Left lung (tissue), 10 donors: ENCODE measurements around the gene GPR152. TPM values are rescaled to one million over a fixed set of nuclear protein-coding genes. Genes with fewer than 3 reads are reported as not detected.
"Not testable (repeated sequence)": the region's sequence is repeated elsewhere in the genome, so short reads cannot be mapped to it uniquely, and the experiment has no call there.

ENCODE experiments used
- ATAC-seq: fragments of 200-7000 bp; cut with Tn5 transposase; one replicate; pipeline ENCODE4 v1.9.1; 2020; ENCODE audit warnings: moderate library complexity
- DNase-seq, 4 donors: peaks; one replicate each; pipeline ENCODE4 v3.0.0-alpha.2; 2013 to 2020
- H3K27ac ChIP-seq, 2 donors: fragments of 200-600 bp; sonication (generic) in 1 of 2; one replicate each; pipeline versions ENCODE4 v1.5.0 to v1.8.0; 2020 to 2021
- H3K27me3 ChIP-seq, 2 donors: fragments of 200-600 bp; sonication (generic) in 1 of 2; one replicate each; pipeline versions ENCODE4 v1.5.0 to v1.8.0; 2020 to 2021
- H3K36me3 ChIP-seq, 2 donors: fragments of 200-600 bp; sonication (generic) in 1 of 2; one replicate each; pipeline versions ENCODE4 v1.5.0 to v1.8.0; 2020 to 2021
- H3K4me1 ChIP-seq, 2 donors: fragments of 200-600 bp; one replicate each; pipeline ENCODE4 v1.8.0; 2021
- H3K4me3 ChIP-seq, 2 donors: fragments of 200-600 bp; sonication (generic) in 1 of 2; one replicate each; pipeline versions ENCODE4 v1.5.0 to v1.8.0; 2020 to 2021; ENCODE audit warnings: mild to moderate bottlenecking in 1 of 2
- H3K9me3 ChIP-seq, 2 donors: fragments of 200-600 bp; sonication (generic) in 1 of 2; one replicate each; pipeline versions ENCODE4 v1.5.0 to v1.8.0; 2020 to 2021
- intact Hi-C, 2 donors: fragments of 100-400 bp; cut with DNase I; formaldehyde crosslinking; loops; one replicate each; pipeline versions ENCODE4 v1.11.2 to v1.14.2; 2022
- polyA plus RNA-seq, 6 donors: library from polyadenylated mRNA; unstranded; fragments of 120-200 nt; gene quantifications; one replicate each; pipeline ENCODE4 v1.2.1, GENCODE V29; 2013; ENCODE audit not compliant: insufficient read length in 6 of 6
- total RNA-seq, 2 donors: library from RNA; stranded (reverse); fragmentation: NEBNext Ultra II Directional; extraction: Animal tissue kit (Norgen Biotek cat#: 25700); gene quantifications; one replicate each; pipeline ENCODE4 v1.2.1, GENCODE V29; 2021
- TF ChIP-seq, protein P1 (sequence below), 2 donors: fragments of 200-600 bp; sonication (generic) in 1 of 2; IDR thresholded peaks; one replicate each; pipeline versions ENCODE4 v1.5.0 to v1.8.0; 2021; ENCODE audit warnings: antibody characterized with exemption in 2 of 2
- donor health status: DM: no; HTN: yes; CAD: no.
- donor health status: DM: no; HTN: no; CAD: no.

Gene GPR152
- total and polyA plus RNA-seq, 8 donors = not detected

- no peaks in the 10 kb centered on the region for H3K27me3 ChIP-seq
- DNase-seq (no peak), ATAC-seq (no peak)
- H3K4me3 ChIP-seq = peak overlapping the region in 1 of 2 donors; percentile 96
- TF ChIP-seq, protein P1, sequence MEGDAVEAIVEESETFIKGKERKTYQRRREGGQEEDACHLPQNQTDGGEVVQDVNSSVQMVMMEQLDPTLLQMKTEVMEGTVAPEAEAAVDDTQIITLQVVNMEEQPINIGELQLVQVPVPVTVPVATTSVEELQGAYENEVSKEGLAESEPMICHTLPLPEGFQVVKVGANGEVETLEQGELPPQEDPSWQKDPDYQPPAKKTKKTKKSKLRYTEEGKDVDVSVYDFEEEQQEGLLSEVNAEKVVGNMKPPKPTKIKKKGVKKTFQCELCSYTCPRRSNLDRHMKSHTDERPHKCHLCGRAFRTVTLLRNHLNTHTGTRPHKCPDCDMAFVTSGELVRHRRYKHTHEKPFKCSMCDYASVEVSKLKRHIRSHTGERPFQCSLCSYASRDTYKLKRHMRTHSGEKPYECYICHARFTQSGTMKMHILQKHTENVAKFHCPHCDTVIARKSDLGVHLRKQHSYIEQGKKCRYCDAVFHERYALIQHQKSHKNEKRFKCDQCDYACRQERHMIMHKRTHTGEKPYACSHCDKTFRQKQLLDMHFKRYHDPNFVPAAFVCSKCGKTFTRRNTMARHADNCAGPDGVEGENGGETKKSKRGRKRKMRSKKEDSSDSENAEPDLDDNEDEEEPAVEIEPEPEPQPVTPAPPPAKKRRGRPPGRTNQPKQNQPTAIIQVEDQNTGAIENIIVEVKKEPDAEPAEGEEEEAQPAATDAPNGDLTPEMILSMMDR (IDR thresholded peaks at IDR 0.05) = no peak
- H3K4me1 ChIP-seq = peaks cover 13 to 50% of the 10 kb centered on the region in 2 donors
- peak overlapping the region in 1 of 2 donors; percentile 88 for H3K27ac ChIP-seq
- intact Hi-C loops = no loop called here
- no peaks in the 10 kb centered on the region for H3K9me3 ChIP-seq
- no peaks in the 10 kb centered on the region for H3K36me3 ChIP-seq
These were observed 14.6 kb upstream of the GPR152 start for GRCh38 chr11:67466962-67467771.

- H3K4me3 ChIP-seq = no peak overlapping the region
- H3K27ac ChIP-seq = peak overlapping the region in 1 of 2 donors; percentile 88
- H3K27me3 ChIP-seq = no peaks in the 10 kb centered on the region
- no peaks in the 10 kb centered on the region for H3K9me3 ChIP-seq
- no peak for ATAC-seq
- no peaks in the 10 kb centered on the region for H3K36me3 ChIP-seq
- peaks cover 13 to 50% of the 10 kb centered on the region in 2 donors for H3K4me1 ChIP-seq
- no peak for DNase-seq
- TF ChIP-seq, protein P1 (IDR thresholded peaks at IDR 0.05) = no peak
- intact Hi-C loops = no loop called here
These were observed 13.8 kb upstream of the GPR152 start for GRCh38 chr11:67466367-67466766.

GRCh38 chr11:67465530-67465929 is 13.0 kb upstream of the GPR152 start:
- Histone ChIP-seq H3K4me1 (peaks cover 13 to 50% of the 10 kb centered on the region in 2 donors), H3K4me3 (peak overlapping the region; percentile 46 to 66), H3K27ac (peak overlapping the region in 1 of 2 donors; percentile 84)
- H3K27me3 ChIP-seq, intact Hi-C loops, DNase-seq, H3K9me3 ChIP-seq, ATAC-seq, H3K36me3 ChIP-seq: not testable (repeated sequence)

- Histone ChIP-seq H3K27ac (peak overlapping the region; percentile 84 to 87), H3K4me1 (peaks cover 13 to 50% of the 10 kb centered on the region in 2 donors), H3K4me3 (peak overlapping the region; percentile 46 to 66), H3K9me3 (no peaks in the 10 kb centered on the region), H3K27me3 (no peaks in the 10 kb centered on the region), H3K36me3 (no peaks in the 10 kb centered on the region)
- DNase-seq = no peak
- ATAC-seq = no peak
- TF ChIP-seq, protein P1 (IDR thresholded peaks at IDR 0.05) = no peak
- intact Hi-C loops = no loop called here
These were observed 12.6 kb upstream of the GPR152 start for GRCh38 chr11:67465189-67465510.

DNA sequence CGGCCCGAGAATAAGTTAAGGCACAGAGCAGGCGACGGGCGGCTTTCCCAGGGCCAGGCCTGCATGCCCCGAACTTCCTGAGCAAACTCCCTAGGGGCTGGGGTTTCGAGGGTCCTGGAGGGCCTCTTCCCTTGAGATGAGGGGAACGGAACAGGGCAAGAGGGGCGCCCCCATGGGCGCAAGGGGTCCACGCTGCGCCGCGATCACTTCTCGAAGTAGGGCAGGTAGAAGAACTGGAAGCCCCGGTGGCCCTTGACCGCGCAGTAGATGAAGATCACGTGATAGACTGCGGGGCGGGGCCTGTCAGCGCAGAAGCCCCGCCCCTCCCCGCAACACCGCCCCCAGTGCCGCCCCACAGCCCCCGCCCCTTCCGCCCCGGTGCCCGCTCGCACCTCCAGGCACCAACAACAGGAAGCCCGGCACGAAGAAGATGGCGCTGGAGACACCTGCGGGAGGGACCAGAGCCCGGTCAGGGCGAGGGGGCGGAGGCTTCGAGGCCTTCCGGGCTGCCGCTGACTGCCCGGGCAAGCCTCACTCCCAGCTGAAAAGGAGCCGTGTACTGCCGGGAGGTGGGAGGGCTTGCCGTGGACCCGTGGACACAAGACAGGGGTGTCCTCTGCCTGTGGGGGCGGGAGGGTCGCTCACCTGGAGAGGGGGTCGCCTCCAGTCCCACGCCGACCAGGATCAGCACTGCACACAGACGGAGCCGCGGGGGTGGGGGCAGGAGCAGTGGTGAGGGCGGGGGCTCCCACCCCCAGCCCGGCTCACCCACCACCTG is 12.1 kb upstream of the GPR152 start:
- no peaks in the 10 kb centered on the region for H3K36me3 ChIP-seq
- no peaks in the 10 kb centered on the region for H3K27me3 ChIP-seq
- ATAC-seq (peak; percentile 82), DNase-seq (peak in 3 of 4 donors; percentile 80 to 97 (median 93))
- intact Hi-C loops = no loop called here
- H3K27ac ChIP-seq = peak overlapping the region; percentile 84 to 87
- TF ChIP-seq, protein P1 (IDR thresholded peaks at IDR 0.05) = no peak
- peak overlapping the region; percentile 46 to 66 for H3K4me3 ChIP-seq
- no peaks in the 10 kb centered on the region for H3K9me3 ChIP-seq
- H3K4me1 ChIP-seq = peaks cover 11 to 47% of the 10 kb centered on the region in 2 donors
